Psoas muscle (tissue), 8 donors: ENCODE data around the gene C3orf62. TPM values are rescaled to one million over a fixed set of nuclear protein-coding genes. Genes with fewer than 3 reads are reported as not detected.

Experiments used
- ATAC-seq, 4 donors: fragments of 200-7000 bp; cut with Tn5 transposase; one replicate each; pipeline ENCODE4 v1.9.1; 2020; ENCODE audit warnings: moderate library complexity in 3 of 4, mild to moderate bottlenecking in 2 of 4
- DNase-seq, 2 donors: peaks; one replicate each; pipeline ENCODE4 v3.0.0-alpha.2; 2020
- H3K27ac ChIP-seq: fragments of 200-600 bp; one replicate; pipeline ENCODE4 v1.8.0; 2022
- H3K27me3 ChIP-seq, 3 donors: fragments of 200-600 bp in 1 of 3; one replicate each; pipeline versions ENCODE4 v1.6.1 to v1.8.0; 2013 to 2022; ENCODE audit warnings: low read length in 2 of 3, mild to moderate bottlenecking in 2 of 3, moderate library complexity in 1 of 3; ENCODE audit not compliant: insufficient read depth in 3 of 3
- H3K36me3 ChIP-seq, 2 donors: fragments of 200-600 bp in 1 of 2; one replicate each; pipeline versions ENCODE4 v1.6.1 to v1.8.0; 2013 to 2022; ENCODE audit warnings: low read depth in 1 of 2, mild to moderate bottlenecking in 1 of 2, moderate library complexity in 1 of 2; ENCODE audit not compliant: insufficient read depth in 1 of 2
- H3K4me1 ChIP-seq: fragments of 200-600 bp; one replicate; pipeline ENCODE4 v1.8.0; 2022
- H3K4me3 ChIP-seq: fragments of 200-600 bp; one replicate; pipeline ENCODE4 v1.8.0; 2022; ENCODE audit warnings: mild to moderate bottlenecking
- H3K9me3 ChIP-seq: fragments of 200-600 bp; one replicate; pipeline ENCODE4 v1.8.0; 2022
- WGBS, 3 donors: extraction: QIAGEN DNeasy Blood & Tissue Kit; methylation state at CpG; one replicate each; pipeline versions ENCODE4 v1.1.6 to v1.1.7; 2013; 5-methylcytosine and 5-hydroxymethylcytosine counted together
- intact Hi-C, 2 donors: fragments of 100-400 bp; cut with DNase I; formaldehyde crosslinking; loops; one replicate each; pipeline versions ENCODE4 v1.11.0 to v1.14.2; 2022
- polyA plus RNA-seq, 3 donors: library from polyadenylated mRNA; stranded (reverse); fragments of 200-250 nt; gene quantifications; one replicate each; pipeline ENCODE4 v1.2.3, GENCODE V29; 2013
- total RNA-seq, 4 donors: library from RNA; stranded (reverse); fragmentation: NEBNext Ultra II Directional in 2 of 4; extraction: Animal tissue kit (Norgen Biotek cat#: 25700) in 2 of 4; gene quantifications; one replicate each; pipeline versions ENCODE4 v1.2.1 to v1.2.4, GENCODE V29; 2021 to 2023
- TF ChIP-seq, protein P1 (sequence below): fragments of 200-600 bp; IDR thresholded peaks from one replicate; pipeline ENCODE4 v1.8.0; 2022; ENCODE audit warnings: antibody characterized with exemption
- donor health status: healthy with polysubstance abuse.
- donor health status: DM: no; HTN: no; CAD: no; lungs with moderate emphysema.
- donor health status: Bipolar disorder and iron deficiency.
- donor health status: healthy.
- donor health status: DM: yes; HTN: yes; CAD: no.
- donor health status: DM: no; HTN: no; CAD: no.
- donor health status: DM: no; HTN: no; CAD: no.
- donor health status: DM: yes; HTN: yes; CAD: no.

C3orf62 gene
- total and polyA plus RNA-seq, 7 donors, result 1.5 to 3.7 (median 1.9) TPM

GRCh38 chr3:49257187-49257586 is 19.8 kb downstream of the C3orf62 start:
- Histone ChIP-seq H3K9me3 (no peaks in the 10 kb centered on the region), H3K27ac (no peak overlapping the region), H3K4me3 (no peak overlapping the region), H3K36me3 (peaks cover 0 to 7% of the 10 kb centered on the region in 2 donors), H3K4me1 (no peaks in the 10 kb centered on the region), H3K27me3 (no peaks in the 10 kb centered on the region)
- ATAC-seq (no peak), DNase-seq (no peak)
- TF ChIP-seq, protein P1, sequence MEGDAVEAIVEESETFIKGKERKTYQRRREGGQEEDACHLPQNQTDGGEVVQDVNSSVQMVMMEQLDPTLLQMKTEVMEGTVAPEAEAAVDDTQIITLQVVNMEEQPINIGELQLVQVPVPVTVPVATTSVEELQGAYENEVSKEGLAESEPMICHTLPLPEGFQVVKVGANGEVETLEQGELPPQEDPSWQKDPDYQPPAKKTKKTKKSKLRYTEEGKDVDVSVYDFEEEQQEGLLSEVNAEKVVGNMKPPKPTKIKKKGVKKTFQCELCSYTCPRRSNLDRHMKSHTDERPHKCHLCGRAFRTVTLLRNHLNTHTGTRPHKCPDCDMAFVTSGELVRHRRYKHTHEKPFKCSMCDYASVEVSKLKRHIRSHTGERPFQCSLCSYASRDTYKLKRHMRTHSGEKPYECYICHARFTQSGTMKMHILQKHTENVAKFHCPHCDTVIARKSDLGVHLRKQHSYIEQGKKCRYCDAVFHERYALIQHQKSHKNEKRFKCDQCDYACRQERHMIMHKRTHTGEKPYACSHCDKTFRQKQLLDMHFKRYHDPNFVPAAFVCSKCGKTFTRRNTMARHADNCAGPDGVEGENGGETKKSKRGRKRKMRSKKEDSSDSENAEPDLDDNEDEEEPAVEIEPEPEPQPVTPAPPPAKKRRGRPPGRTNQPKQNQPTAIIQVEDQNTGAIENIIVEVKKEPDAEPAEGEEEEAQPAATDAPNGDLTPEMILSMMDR, result no peak
- 56 to 63% (median 59%) methylated on average over 3 of the region's 3 CpGs for WGBS, 3 donors
- intact Hi-C loops, result no loop called here

DNA sequence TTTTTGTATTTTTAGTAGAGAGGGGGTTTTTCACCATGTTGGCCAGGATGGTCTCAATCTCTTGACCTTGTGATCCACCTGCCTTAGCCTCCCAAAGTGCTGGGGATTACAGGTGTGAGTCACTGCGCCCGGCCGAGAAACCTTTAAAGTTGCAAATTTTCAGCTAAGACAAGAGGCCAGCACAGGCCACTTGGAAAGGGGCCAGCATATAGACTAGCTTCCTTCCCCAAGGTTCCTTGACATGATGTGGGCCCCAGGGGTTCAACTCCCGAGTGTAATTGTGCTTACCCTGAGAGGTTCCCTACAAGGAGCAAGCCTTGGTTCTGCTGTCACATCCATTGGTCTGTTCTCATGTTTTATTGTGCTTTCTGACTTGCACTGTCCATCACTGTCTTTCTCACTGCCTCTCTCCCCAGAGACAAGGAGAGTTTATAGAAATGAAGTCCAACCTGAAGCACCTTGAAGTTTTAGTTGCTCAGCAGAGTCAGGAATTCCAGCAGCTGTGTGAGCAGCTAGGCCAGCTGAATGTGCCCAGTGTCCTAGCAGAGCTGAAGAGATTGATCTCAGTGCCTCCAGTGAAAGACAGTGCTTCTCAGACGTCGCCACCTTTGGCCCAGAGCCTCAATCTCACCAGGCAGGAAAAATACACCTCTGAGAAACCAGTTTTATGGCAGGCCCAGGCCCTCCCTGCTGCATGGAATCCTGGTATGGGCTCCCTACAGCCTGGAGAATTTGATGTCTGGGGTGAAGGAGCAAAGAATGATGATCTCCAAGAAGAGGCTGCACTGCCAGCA is 21.1 kb downstream of the C3orf62 start:
- WGBS, 3 donors, result 78 to 86% (median 83%) methylated on average over 6 of the region's 6 CpGs
- peaks cover 0 to 7% of the 10 kb centered on the region in 2 donors for H3K36me3 ChIP-seq
- H3K4me3 ChIP-seq, result no peak overlapping the region
- no peak for ATAC-seq
- no peak for DNase-seq
- no peaks in the 10 kb centered on the region for H3K9me3 ChIP-seq
- H3K27me3 ChIP-seq, result no peaks in the 10 kb centered on the region
- TF ChIP-seq, protein P1, result no peak
- intact Hi-C loops, result no loop called here
- H3K27ac ChIP-seq, result no peak overlapping the region
- H3K4me1 ChIP-seq, result no peaks in the 10 kb centered on the region

GRCh38 chr3:49255112-49255511 is 21.9 kb downstream of the C3orf62 start:
- no peak for DNase-seq
- Histone ChIP-seq H3K27me3 (no peaks in the 10 kb centered on the region), H3K36me3 (peaks cover 0 to 13% of the 10 kb centered on the region in 2 donors), H3K27ac (no peak overlapping the region), H3K4me1 (no peaks in the 10 kb centered on the region), H3K4me3 (no peak overlapping the region), H3K9me3 (no peaks in the 10 kb centered on the region)
- ATAC-seq, result peak in 1 of 4 donors; percentile 36
- TF ChIP-seq, protein P1, result no peak
- intact Hi-C loops, result no loop called here
- 53 to 73% (median 64%) methylated on average over 1 of the region's 1 CpG for WGBS, 3 donors

GRCh38 chr3:49253512-49253911 is 23.5 kb downstream of the C3orf62 start:
- TF ChIP-seq, protein P1, result no peak
- intact Hi-C loops, result no loop called here
- 88 to 89% (median 89%) methylated on average over 3 of the region's 3 CpGs for WGBS, 3 donors

GRCh38 chr3:49248840-49249227 is 28.2 kb downstream of the C3orf62 start:
- ATAC-seq (peak; percentile 65 to 75 (median 68)), DNase-seq (no peak)
- TF ChIP-seq, protein P1, result no peak
- H3K4me3 ChIP-seq, result no peak overlapping the region
- peaks cover 0 to 35% of the 10 kb centered on the region in 2 donors for H3K36me3 ChIP-seq
- H3K27ac ChIP-seq, result peak overlapping the region; percentile 55
- H3K9me3 ChIP-seq, result no peaks in the 10 kb centered on the region
- intact Hi-C loops, result no loop called here
- no peaks in the 10 kb centered on the region for H3K27me3 ChIP-seq
- H3K4me1 ChIP-seq, result peaks cover 10% of the 10 kb centered on the region

More at GRCh38 chr3:49253512-49253911, 23.5 kb downstream of the C3orf62 start:
- H3K36me3 ChIP-seq, result peaks cover 0 to 21% of the 10 kb centered on the region in 2 donors
- no peak for ATAC-seq
- DNase-seq, result no peak
- no peaks in the 10 kb centered on the region for H3K27me3 ChIP-seq
- no peaks in the 10 kb centered on the region for H3K9me3 ChIP-seq
- H3K4me3 ChIP-seq, result no peak overlapping the region
- H3K27ac ChIP-seq, result no peak overlapping the region
- peaks cover 7% of the 10 kb centered on the region for H3K4me1 ChIP-seq
